ENCODE measurements around the gene RSRC1.
A peak's percentile ranks its signal among the peaks of the same experiment; 100 is the strongest.

RSRC1 gene

GRCh38 chr3:158531334-158531733 is 421.4 kb downstream of the RSRC1 start:
- Histone ChIP-seq H3K27me3 (ENCODE audit: low read depth, low read length) (no peaks in the 10 kb centered on the region), H3K4me3 (ENCODE audit: low read length) (no peak overlapping the region), H3K9me3 (ENCODE audit: insufficient read depth, low read length) (no peaks in the 10 kb centered on the region), H3K79me2 (ENCODE audit: low read length) (no peaks in the 10 kb centered on the region), H3K4me1 (ENCODE audit: low read length) (peaks cover 7% of the 10 kb centered on the region; the same call in 1 of the 2 replicates), H3K9ac (ENCODE audit: low read length) (no peak overlapping the region), H4K20me1 (ENCODE audit: insufficient read depth, low read length) (no peaks in the 10 kb centered on the region), H3K4me2 (ENCODE audit: low read length) (no peak overlapping the region), H2AFZ (ENCODE audit: low read depth, low read length) (no peak overlapping the region), H3K27ac (ENCODE audit: low read length) (no peak overlapping the region), H3K36me3 (replicated peaks; ENCODE audit: low read depth, low read length) (no peaks in the 10 kb centered on the region)
- TF ChIP-seq CTCF (IDR thresholded peaks at IDR 0.05; ENCODE audit: low read depth, low read length), result no peak
- TF ChIP-seq EZH2phosphoT487 (IDR thresholded peaks at IDR 0.05; ENCODE audit: low read depth), result no peak

DNA sequence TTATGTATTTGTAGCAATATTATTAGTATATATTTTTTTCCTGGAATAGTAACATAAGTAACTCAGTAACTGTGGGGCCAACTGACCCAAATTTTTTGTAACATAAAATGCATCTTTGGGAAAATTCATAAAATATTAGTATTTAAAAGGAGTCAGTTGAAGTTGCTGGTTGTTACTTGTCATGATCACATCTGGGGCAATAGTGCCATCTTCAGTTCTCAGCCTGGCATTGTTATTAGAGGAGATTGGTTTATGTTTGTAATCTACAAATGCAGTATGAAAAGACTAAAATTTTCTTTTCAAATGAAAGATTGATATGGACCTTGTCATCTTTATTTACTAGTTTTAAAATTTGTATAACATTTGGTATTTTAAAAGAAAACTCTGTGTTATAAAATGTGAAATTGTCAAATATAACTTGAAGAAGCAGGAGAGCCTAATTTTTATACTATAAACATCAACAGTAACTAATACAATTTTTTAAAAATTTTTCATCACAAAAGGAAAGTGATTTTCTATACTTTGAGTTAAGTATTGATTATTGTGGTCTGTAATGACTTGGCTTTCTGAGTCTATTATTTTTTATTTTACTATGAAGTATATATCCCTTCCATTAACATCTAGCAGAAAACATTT is 422.3 kb downstream of the RSRC1 start:
- H3K27me3 ChIP-seq (ENCODE audit: low read depth, low read length), result no peaks in the 10 kb centered on the region
- peaks cover 7% of the 10 kb centered on the region; the same call in 1 of the 2 replicates for H3K4me1 ChIP-seq (ENCODE audit: low read length)
- no peak overlapping the region for H2AFZ ChIP-seq (ENCODE audit: low read depth, low read length)
- H3K4me3 ChIP-seq (ENCODE audit: low read length), result no peak overlapping the region
- H4K20me1 ChIP-seq (ENCODE audit: insufficient read depth, low read length), result no peaks in the 10 kb centered on the region
- no peak overlapping the region for H3K9ac ChIP-seq (ENCODE audit: low read length)
- H3K4me2 ChIP-seq (ENCODE audit: low read length), result no peak overlapping the region
- H3K36me3 ChIP-seq (replicated peaks; ENCODE audit: low read depth, low read length), result no peaks in the 10 kb centered on the region
- peak; percentile 72 for TF ChIP-seq CTCF (IDR thresholded peaks at IDR 0.05; ENCODE audit: low read depth, low read length)
- no peak for TF ChIP-seq EZH2phosphoT487 (IDR thresholded peaks at IDR 0.05; ENCODE audit: low read depth)
- H3K79me2 ChIP-seq (ENCODE audit: low read length), result no peaks in the 10 kb centered on the region
- no peak overlapping the region for H3K27ac ChIP-seq (ENCODE audit: low read length)
- no peaks in the 10 kb centered on the region for H3K9me3 ChIP-seq (ENCODE audit: insufficient read depth, low read length)

DNA sequence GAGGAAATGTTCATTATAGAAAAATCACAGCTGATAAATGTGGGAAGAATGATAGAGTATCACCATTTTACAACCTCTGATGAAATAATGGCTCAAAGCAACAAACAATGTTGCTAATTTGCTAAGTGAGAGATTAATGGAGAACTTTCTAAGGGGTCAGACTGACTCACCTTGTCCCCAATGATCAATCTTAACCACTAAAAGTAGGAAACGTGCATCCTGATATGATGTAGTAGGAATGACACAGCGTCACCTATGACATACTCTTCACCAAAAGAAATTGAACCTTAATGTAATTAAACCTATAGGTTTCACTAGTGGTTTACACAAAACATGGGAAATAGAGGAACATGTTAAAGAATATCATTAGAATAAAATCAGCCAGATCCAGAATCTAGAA is 426.0 kb downstream of the RSRC1 start:
- Histone ChIP-seq H3K27ac (ENCODE audit: low read length) (no peak overlapping the region), H3K79me2 (ENCODE audit: low read length) (no peaks in the 10 kb centered on the region), H2AFZ (ENCODE audit: low read depth, low read length) (no peak overlapping the region), H4K20me1 (ENCODE audit: insufficient read depth, low read length) (no peaks in the 10 kb centered on the region), H3K27me3 (ENCODE audit: low read depth, low read length) (no peaks in the 10 kb centered on the region), H3K4me1 (ENCODE audit: low read length) (peaks cover 7% of the 10 kb centered on the region; the same call in 1 of the 2 replicates), H3K9ac (ENCODE audit: low read length) (no peak overlapping the region), H3K4me2 (ENCODE audit: low read length) (no peak overlapping the region), H3K4me3 (ENCODE audit: low read length) (no peak overlapping the region), H3K36me3 (replicated peaks; ENCODE audit: low read depth, low read length) (no peaks in the 10 kb centered on the region), H3K9me3 (ENCODE audit: insufficient read depth, low read length) (no peaks in the 10 kb centered on the region)
- TF ChIP-seq CTCF (IDR thresholded peaks at IDR 0.05; ENCODE audit: low read depth, low read length) (no peak), EZH2phosphoT487 (IDR thresholded peaks at IDR 0.05; ENCODE audit: low read depth) (no peak)

DNA sequence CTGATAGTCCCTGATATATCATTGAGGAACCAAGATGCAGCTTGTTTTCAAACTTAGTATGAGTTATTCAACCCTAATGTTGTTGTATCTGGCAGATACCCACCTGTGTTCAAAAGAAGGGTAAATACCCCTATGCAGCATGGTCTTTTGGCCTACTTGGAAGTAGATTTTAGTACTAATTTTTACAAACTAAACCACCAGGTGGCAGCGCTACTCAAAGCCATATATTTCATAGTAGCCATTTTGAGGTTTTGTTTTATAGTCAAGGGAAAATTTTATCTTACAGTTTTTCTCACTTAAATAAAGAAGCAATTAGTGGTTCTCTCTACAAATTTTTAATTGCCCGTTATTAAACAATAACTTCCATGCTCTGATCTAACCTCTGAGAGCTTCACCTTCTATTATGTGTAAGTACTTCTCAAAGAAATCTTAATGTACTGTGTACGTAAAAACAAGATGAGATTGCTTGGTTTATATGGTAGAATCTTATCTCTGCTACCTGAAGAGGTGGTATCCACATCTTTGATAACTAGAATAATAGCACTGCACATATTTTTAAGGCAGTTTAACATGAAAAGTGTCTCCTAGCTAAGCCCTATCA is 429.6 kb downstream of the RSRC1 start:
- Histone ChIP-seq H3K9ac (ENCODE audit: low read length) (no peak overlapping the region), H3K27ac (ENCODE audit: low read length) (no peak overlapping the region), H3K79me2 (ENCODE audit: low read length) (no peaks in the 10 kb centered on the region), H3K36me3 (replicated peaks; ENCODE audit: low read depth, low read length) (peaks cover 3% of the 10 kb centered on the region), H4K20me1 (ENCODE audit: insufficient read depth, low read length) (no peaks in the 10 kb centered on the region), H3K4me2 (ENCODE audit: low read length) (no peak overlapping the region), H3K4me3 (ENCODE audit: low read length) (no peak overlapping the region), H3K4me1 (ENCODE audit: low read length) (peaks cover 7% of the 10 kb centered on the region; the same call in 1 of the 2 replicates), H2AFZ (ENCODE audit: low read depth, low read length) (0 out of 2 replicates have a peak overlapping the region, but pooled peaks have one; percentile 18), H3K27me3 (ENCODE audit: low read depth, low read length) (no peaks in the 10 kb centered on the region), H3K9me3 (ENCODE audit: insufficient read depth, low read length) (no peaks in the 10 kb centered on the region)
- TF ChIP-seq EZH2phosphoT487 (IDR thresholded peaks at IDR 0.05; ENCODE audit: low read depth) (no peak), CTCF (IDR thresholded peaks at IDR 0.05; ENCODE audit: low read depth, low read length) (peak; percentile 67)
